NT2/D1 (cell line): ENCODE data around the gene MRPL55.
A peak's percentile ranks its signal among the peaks of the same experiment; 100 is the strongest.
"Not testable (repeated sequence)": the region's sequence is repeated elsewhere in the genome, so short reads cannot be mapped to it uniquely, and the experiment has no call there.

Source experiments
- DNase-seq: peaks from one replicate; pipeline ENCODE4 v3.0.0-alpha.2; 2011; ENCODE audit warnings: low read depth, low spot score
- H3K27me3 ChIP-seq: 2 replicates; pipeline ENCODE4 v1.6.0; 2011; ENCODE audit warnings: mild to moderate bottlenecking; ENCODE audit not compliant: insufficient read length, insufficient read depth
- H3K36me3 ChIP-seq: 2 replicates; pipeline ENCODE4 v1.6.1; 2011; ENCODE audit warnings: mild to moderate bottlenecking, low read length, mixed read lengths; ENCODE audit not compliant: insufficient read depth, insufficient read length
- H3K4me1 ChIP-seq: 2 replicates; pipeline ENCODE4 v1.5.1; 2011; ENCODE audit not compliant: insufficient read depth, insufficient read length
- H3K4me3 ChIP-seq: 2 replicates; pipeline ENCODE4 v1.5.1; 2011; ENCODE audit warnings: low read depth; ENCODE audit not compliant: insufficient read length
- H3K9ac ChIP-seq: 2 replicates; pipeline ENCODE4 v1.6.0; 2011; ENCODE audit warnings: low read depth; ENCODE audit not compliant: insufficient read length
- H3K9me3 ChIP-seq: 2 replicates; pipeline ENCODE4 v1.5.1; 2011; ENCODE audit warnings: mild to moderate bottlenecking, low read length; ENCODE audit not compliant: insufficient read depth
- SUZ12 ChIP-seq: IDR thresholded peaks from 2 replicates; pipeline ENCODE4 v1.6.1; 2011; ENCODE audit not compliant: insufficient read length, insufficient read depth; ENCODE audit errors: extremely low read depth
- YY1 ChIP-seq: IDR thresholded peaks from 2 replicates; pipeline ENCODE4 v1.6.1; 2011; ENCODE audit not compliant: insufficient read length, insufficient read depth
- ZNF274 ChIP-seq: IDR thresholded peaks from 2 replicates; pipeline ENCODE4 v1.6.1; 2011; ENCODE audit warnings: mild to moderate bottlenecking, low read depth, low read length

Gene MRPL55

GRCh38 chr1:228114827-228115226 is 5.7 kb upstream of the MRPL55 start:
- Histone ChIP-seq H3K36me3 (no peaks in the 10 kb centered on the region), H3K9me3 (peaks cover 46% of the 10 kb centered on the region), H3K4me1 (no peaks in the 10 kb centered on the region), H3K27me3 (peaks cover 7% of the 10 kb centered on the region), H3K9ac (no peak overlapping the region), H3K4me3 (no peak overlapping the region)
- DNase-seq, result no peak
- TF ChIP-seq YY1, result no peak
- no peak for TF ChIP-seq SUZ12
- TF ChIP-seq ZNF274, result no peak

DNA sequence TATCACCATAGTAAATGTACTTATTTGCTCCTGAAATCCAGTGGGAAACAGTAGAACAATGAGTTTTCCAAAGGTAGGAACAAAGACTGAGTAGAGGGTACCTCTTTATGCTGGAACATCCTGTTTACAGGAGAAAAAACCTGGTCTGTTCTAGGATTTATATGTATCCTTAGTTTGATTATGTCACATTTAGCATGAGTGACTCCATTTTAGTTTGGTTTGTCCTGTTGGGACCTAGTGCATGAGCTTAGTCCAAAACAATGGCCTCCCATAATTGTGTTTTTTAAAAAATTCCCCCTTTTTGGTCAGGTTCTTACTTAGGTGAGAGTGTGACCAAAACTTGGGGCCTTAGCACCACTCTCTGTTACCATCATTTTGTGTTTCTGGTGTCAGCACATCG is 3.5 kb upstream of the MRPL55 start:
- Histone ChIP-seq H3K4me3 (no peak overlapping the region), H3K4me1 (no peaks in the 10 kb centered on the region), H3K9me3 (peaks cover 24% of the 10 kb centered on the region), H3K27me3 (peaks cover 10% of the 10 kb centered on the region), H3K9ac (no peak overlapping the region), H3K36me3 (peaks cover 6% of the 10 kb centered on the region)
- DNase-seq, result no peak
- TF ChIP-seq ZNF274 (no peak), SUZ12 (no peak), YY1 (no peak)

DNA sequence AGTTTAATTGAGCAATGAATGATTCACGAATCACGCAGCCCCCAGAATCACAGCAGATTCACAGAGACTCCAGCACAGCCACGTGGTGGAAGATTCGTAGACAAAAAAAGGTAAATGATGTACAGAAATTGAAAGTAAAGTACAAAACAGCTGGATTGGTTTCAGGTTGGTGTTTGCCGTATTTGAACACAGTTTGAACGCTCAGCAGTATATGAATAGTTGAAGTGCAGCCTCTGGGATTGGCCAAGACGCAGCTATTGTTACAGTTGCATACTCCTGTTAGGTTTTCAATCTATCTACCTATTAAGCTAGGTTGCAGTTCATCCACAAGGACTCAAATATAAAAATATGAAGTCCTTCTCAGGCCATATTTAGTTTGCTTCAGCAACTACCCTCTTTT is 3.1 kb upstream of the MRPL55 start:
- H3K27me3 ChIP-seq, result peaks cover 10% of the 10 kb centered on the region
- H3K4me3 ChIP-seq, result no peak overlapping the region
- peaks cover 19% of the 10 kb centered on the region for H3K9me3 ChIP-seq
- DNase-seq, result no peak
- peaks cover 11% of the 10 kb centered on the region for H3K36me3 ChIP-seq
- TF ChIP-seq ZNF274 (no peak), YY1 (no peak), SUZ12 (no peak)
- no peak overlapping the region for H3K9ac ChIP-seq
- no peaks in the 10 kb centered on the region for H3K4me1 ChIP-seq

- DNase-seq, H3K9ac ChIP-seq, H3K4me3 ChIP-seq, H3K4me1 ChIP-seq: not testable (repeated sequence)
- Histone ChIP-seq H3K36me3 (peaks cover 20% of the 10 kb centered on the region), H3K27me3 (peaks cover 10% of the 10 kb centered on the region), H3K9me3 (peaks cover 11% of the 10 kb centered on the region; the same call in 1 of the 2 replicates)
Measured at GRCh38 chr1:228111315-228111714, 2.2 kb upstream of the MRPL55 start.

GRCh38 chr1:228110556-228110955 is 1.5 kb upstream of the MRPL55 start:
- peaks cover 10% of the 10 kb centered on the region for H3K27me3 ChIP-seq
- no peaks in the 10 kb centered on the region for H3K4me1 ChIP-seq
- peaks cover 3% of the 10 kb centered on the region; the same call in 1 of the 2 replicates for H3K9me3 ChIP-seq
- TF ChIP-seq ZNF274 (no peak), YY1 (no peak), SUZ12 (no peak)
- peaks cover 27% of the 10 kb centered on the region for H3K36me3 ChIP-seq
- H3K4me3 ChIP-seq, result no peak overlapping the region
- no peak overlapping the region for H3K9ac ChIP-seq
- DNase-seq, result no peak

GRCh38 chr1:228109962-228110488 is 926 bp upstream of the MRPL55 start:
- H3K4me1 ChIP-seq, result no peaks in the 10 kb centered on the region
- peaks cover 32% of the 10 kb centered on the region for H3K36me3 ChIP-seq
- peak overlapping the region; percentile 96 for H3K9ac ChIP-seq
- DNase-seq, result no peak
- peaks cover 10% of the 10 kb centered on the region for H3K27me3 ChIP-seq
- H3K4me3 ChIP-seq, result peak overlapping the region; percentile 96
- TF ChIP-seq YY1 (no peak), SUZ12 (no peak), ZNF274 (no peak)
- no peaks in the 10 kb centered on the region for H3K9me3 ChIP-seq

DNA sequence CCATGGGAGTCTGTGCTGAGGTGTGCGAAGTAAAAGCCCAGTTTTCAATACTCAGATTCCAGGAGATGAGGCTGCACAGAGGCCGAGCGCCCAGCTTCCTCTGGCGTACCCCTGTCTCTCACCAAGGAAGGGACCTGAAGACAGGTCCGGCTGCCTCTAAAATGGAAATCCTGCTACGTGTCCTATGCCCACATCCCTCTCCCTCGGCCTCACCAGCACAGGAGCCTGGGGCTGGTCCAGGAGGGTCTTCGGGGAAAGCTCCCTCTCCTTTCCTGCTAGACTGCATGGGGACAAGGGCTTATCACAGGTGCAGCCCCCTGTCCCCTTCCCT is 392 bp downstream of the MRPL55 start:
- Histone ChIP-seq H3K27me3 (peaks cover 10% of the 10 kb centered on the region), H3K36me3 (peaks cover 36% of the 10 kb centered on the region), H3K9me3 (no peaks in the 10 kb centered on the region), H3K4me3 (peak overlapping the region; percentile 96), H3K9ac (peak overlapping the region; percentile 96), H3K4me1 (peaks cover 3% of the 10 kb centered on the region)
- no peak for DNase-seq
- TF ChIP-seq YY1, result no peak
- TF ChIP-seq ZNF274, result no peak
